MCF 10A (cell line): ENCODE data around the gene WNK1. TPM values are rescaled to one million over a fixed set of nuclear protein-coding genes. Genes with fewer than 3 reads are reported as not detected.
A peak's percentile ranks its signal among the peaks of the same experiment; 100 is the strongest.
"Not testable (repeated sequence)": the region's sequence is repeated elsewhere in the genome, so short reads cannot be mapped to it uniquely, and the experiment has no call there.

Experiments
- BruUV-seq: library from RNA; stranded (reverse); fragments of 400-500 nt; replicated peaks from 2 replicates; lab custom pipeline; 2021; lab: Mats Ljungman, UMichigan
- CTCF ChIA-PET: fragments of 300-600 bp; sonication (Branson Sonifier 250); formaldehyde crosslinking; extraction: SDS; loops from one replicate; lab custom pipeline; 2021; ENCODE audit warnings: antibody characterized with exemption, inconsistent platforms; lab: Yijun Ruan, JAX
- POLR2A ChIA-PET: fragments of 300-600, 350-650 bp; sonication (Branson Sonifier 250); formaldehyde crosslinking; extraction: SDS; loops from one replicate; lab custom pipeline; 2020; ENCODE audit warnings: antibody characterized with exemption, inconsistent platforms; lab: Yijun Ruan, JAX
- DNase-seq: peaks from one replicate; pipeline ENCODE4 v3.0.0-alpha.2; 2018; ENCODE audit not compliant: unreplicated experiment
- H3K27ac Mint-ChIP-seq: one replicate; pipeline ENCODE4 v1.8.0; 2022; ENCODE audit warnings: mild to moderate bottlenecking, low read depth, mixed read lengths; ENCODE audit not compliant: unreplicated experiment
- H3K27me3 Mint-ChIP-seq: one replicate; pipeline ENCODE4 v1.8.0; 2022; ENCODE audit warnings: mixed read lengths; ENCODE audit not compliant: insufficient read depth, unreplicated experiment
- H3K36me3 Mint-ChIP-seq: one replicate; pipeline ENCODE4 v1.8.0; 2022; ENCODE audit warnings: mild to moderate bottlenecking, moderate library complexity, mixed read lengths; ENCODE audit not compliant: insufficient read depth, unreplicated experiment
- H3K4me1 Mint-ChIP-seq: one replicate; pipeline ENCODE4 v1.8.0; 2022; ENCODE audit warnings: mixed read lengths; ENCODE audit not compliant: insufficient read depth, unreplicated experiment
- H3K4me3 Mint-ChIP-seq: one replicate; pipeline ENCODE4 v1.8.0; 2022; ENCODE audit warnings: mild to moderate bottlenecking, moderate library complexity, mixed read lengths; ENCODE audit not compliant: unreplicated experiment
- H3K9me3 Mint-ChIP-seq: one replicate; pipeline ENCODE4 v1.8.0; 2022; ENCODE audit warnings: mixed read lengths; ENCODE audit not compliant: unreplicated experiment
- CTCF ChIP-seq: fragments of 200-600 bp; IDR thresholded peaks from one replicate; pipeline ENCODE4 v1.8.0; 2022; ENCODE audit warnings: antibody characterized with exemption, mild to moderate bottlenecking; ENCODE audit not compliant: unreplicated experiment
- intact Hi-C: fragments of 100-400 bp; cut with micrococcal nuclease; formaldehyde crosslinking; loops from 2 replicates; pipeline ENCODE4 v1.14.1; 2022
- total RNA-seq: library from RNA; stranded (reverse); gene quantifications from 2 replicates; pipeline ENCODE4 v1.2.3, GENCODE V29; 2022

Gene WNK1
- total RNA-seq, 1 experiment from 2014 or later = 139 TPM

- H3K27ac Mint-ChIP-seq = peak overlapping the region; percentile 80
- no TSS peak for BruUV-seq
- no peaks in the 10 kb centered on the region for H3K9me3 Mint-ChIP-seq
- no peak for TF ChIP-seq CTCF
- peaks cover 28% of the 10 kb centered on the region for H3K4me1 Mint-ChIP-seq
- CTCF ChIA-PET = interaction anchor here (0.6 to 1.7 kb wide), 5 partner anchors 11 to 667 kb away, joined by 3 to 13 read pairs (median 3); no protein-coding TSS in a partner anchor
- peaks cover 18% of the 10 kb centered on the region for H3K36me3 Mint-ChIP-seq
- POLR2A ChIA-PET = interaction anchor here (0.6 to 8.1 kb wide), 8 partner anchors 13 to 653 kb away, joined by 3 to 142 read pairs (median 4); no protein-coding TSS in a partner anchor
- no peak overlapping the region for H3K4me3 Mint-ChIP-seq
- H3K27me3 Mint-ChIP-seq = no peaks in the 10 kb centered on the region
- DNase-seq = no peak
- intact Hi-C loops = no loop called here
Measured at GRCh38 chr12:846421-846820, 94.0 kb downstream of the WNK1 start.

- H3K27ac Mint-ChIP-seq = peak overlapping the region; percentile 99
- peaks cover 3% of the 10 kb centered on the region for H3K36me3 Mint-ChIP-seq
Measured at GRCh38 chr12:848173-848865, 95.9 kb downstream of the WNK1 start.

GRCh38 chr12:848882-849527 is 96.6 kb downstream of the WNK1 start:
- intact Hi-C loops = no loop called here
- Mint-ChIP-seq H3K36me3 (no peaks in the 10 kb centered on the region), H3K9me3 (no peaks in the 10 kb centered on the region), H3K4me3 (no peak overlapping the region), H3K4me1 (peaks cover 41% of the 10 kb centered on the region), H3K27ac (peak overlapping the region; percentile 99), H3K27me3 (no peaks in the 10 kb centered on the region)
- DNase-seq = no peak
- no peak for TF ChIP-seq CTCF
- BruUV-seq = no TSS peak
- ChIA-PET CTCF (interaction anchor here (0.7 to 1.2 kb wide), 2 partner anchors 9 to 15 kb away, joined by 3 to 5 read pairs; no protein-coding TSS in a partner anchor), POLR2A (interaction anchor here (0.8 to 8.1 kb wide), 7 partner anchors 11 to 265 kb away, joined by 3 to 142 read pairs (median 4); partner anchors contain the start of gene RAD52)

More at GRCh38 chr12:848173-848865, 95.9 kb downstream of the WNK1 start:
- Mint-ChIP-seq H3K4me3 (peak overlapping the region; percentile 22), H3K27me3 (no peaks in the 10 kb centered on the region), H3K9me3 (no peaks in the 10 kb centered on the region), H3K4me1 (peaks cover 41% of the 10 kb centered on the region)
- TSS peak; percentile 33 for BruUV-seq
- intact Hi-C loops = no loop called here
- no peak for DNase-seq
- TF ChIP-seq CTCF = no peak
- POLR2A ChIA-PET = interaction anchor here (0.6 to 8.1 kb wide), 12 partner anchors 11 to 273 kb away, joined by 3 to 142 read pairs (median 4); partner anchors contain the start of gene RAD52
- CTCF ChIA-PET = interaction anchor here (0.7 to 1.2 kb wide), 3 partner anchors 10 to 55 kb away, joined by 3 to 5 read pairs (median 4); no protein-coding TSS in a partner anchor

- DNase-seq, H3K36me3 Mint-ChIP-seq, intact Hi-C loops, H3K4me3 Mint-ChIP-seq, H3K9me3 Mint-ChIP-seq, BruUV-seq, CTCF ChIA-PET, H3K27me3 Mint-ChIP-seq: not testable (repeated sequence)
- Mint-ChIP-seq H3K4me1 (peaks cover 41% of the 10 kb centered on the region), H3K27ac (peak overlapping the region; percentile 99)
- POLR2A ChIA-PET = interaction anchor here (1.3 to 8.1 kb wide), 3 partner anchors 10 to 35 kb away, joined by 4 to 142 read pairs (median 12); no protein-coding TSS in a partner anchor
Measured at GRCh38 chr12:849733-850437, 97.5 kb downstream of the WNK1 start.
